K562 (cell line): ENCODE data around the gene TINAGL1. TPM values are rescaled to one million over a fixed set of nuclear protein-coding genes. Genes with fewer than 3 reads are reported as not detected.

Experiments
- JUND ChIP-seq, 2 experiments: IDR thresholded peaks; 2 replicates in 1 of 2; 3 replicates in 1 of 2; pipeline ENCODE4 v1.6.1; 2011; ENCODE audit warnings: borderline replicate concordance in 2 of 2, low read depth in 2 of 2, low read length in 2 of 2, improper control_type of control experiment in 1 of 2, missing biosample characterization in 1 of 2, missing genetic modification characterization in 1 of 2, missing genetic modification reagents in 1 of 2
- L3MBTL2 ChIP-seq: fragments of 450-650 bp; IDR thresholded peaks from 2 replicates; pipeline ENCODE4 v1.6.1; 2016; ENCODE audit warnings: mild to moderate bottlenecking, moderate library complexity
- MGA ChIP-seq: fragments of 450-650 bp; IDR thresholded peaks from 2 replicates; pipeline ENCODE4 v1.6.1; 2016; ENCODE audit warnings: mild to moderate bottlenecking, moderate library complexity
- MLX ChIP-seq, 2 experiments: fragments of 450-650 bp in 1 of 2; sonication (generic) in 1 of 2; formaldehyde crosslinking; conservative IDR thresholded peaks; 2 replicates each; pipeline versions ENCODE4 v1.4.0 to v1.8.1; 2020 to 2022; ENCODE audit warnings: mild to moderate bottlenecking in 1 of 2, missing genetic modification reagents in 1 of 2
- ZNF263 ChIP-seq: sonication (generic); formaldehyde crosslinking; IDR thresholded peaks from 2 replicates; pipeline ENCODE4 v1.8.0; 2022; ENCODE audit warnings: mild to moderate bottlenecking, missing genetic modification reagents, borderline replicate concordance
- ZNF511 ChIP-seq: sonication (generic); formaldehyde crosslinking; IDR thresholded peaks from 2 replicates; pipeline ENCODE4 v1.8.0; 2022; ENCODE audit warnings: mild to moderate bottlenecking, missing genetic modification reagents
- polyA plus RNA-seq, 8 experiments: library from polyadenylated mRNA; depleted of rRNA in 4 of 8; stranded (reverse) in 5 of 8; unstranded in 3 of 8; fragments of >200 nt; fragmentation: Nextera tagmentation in 2 of 8; fragmentation: Illumina TruSeq in 1 of 8; extraction: Ambion mirVana in 2 of 8; extraction: Trizol in 1 of 8; gene quantifications; 2 replicates each; pipeline versions ENCODE4 v1.2.1 to v1.2.3, GENCODE V29; 2011 to 2014; ENCODE audit warnings: inconsistent platforms in 1 of 8, missing spikeins in 1 of 8
- total RNA-seq, 7 experiments: library from RNA; depleted of rRNA in 6 of 7; stranded (reverse); fragments of >200 nt in 6 of 7; fragmentation: Illumina TruSeq in 2 of 7; extraction: Trizol in 2 of 7; gene quantifications; 2 replicates each; pipeline versions ENCODE4 v1.2.1 to v1.2.3, GENCODE V29; 2011 to 2021; ENCODE audit warnings: low replicate concordance in 1 of 7
- TF ChIP-seq, protein P1 (sequence below), 3 experiments: fragments of 200-800 bp in 1 of 3; sonication (Bioruptor generic) in 1 of 3; sonication (generic) in 1 of 3; formaldehyde crosslinking in 1 of 3; IDR thresholded peaks; 2 replicates each; pipeline versions ENCODE4 v1.6.1 to v1.8.0; 2016 to 2022; ENCODE audit warnings: mild to moderate bottlenecking in 2 of 3, missing compliant biosample characterization in 2 of 3, missing genetic modification characterization in 2 of 3, missing genetic modification reagents in 1 of 3
- TF ChIP-seq, protein P2 (sequence below): fragments of 450-650 bp; formaldehyde crosslinking; IDR thresholded peaks from 2 replicates; pipeline ENCODE4 v1.4.0; 2022; ENCODE audit warnings: missing genetic modification characterization

The TINAGL1 gene
- total and polyA plus RNA-seq, 9 of the 15 experiments (the other 6 are each of a cell fraction or from before 2014, with no cell fraction given), result 0.04 to 1.2 (median 0.07) TPM; not detected in 4

DNA sequence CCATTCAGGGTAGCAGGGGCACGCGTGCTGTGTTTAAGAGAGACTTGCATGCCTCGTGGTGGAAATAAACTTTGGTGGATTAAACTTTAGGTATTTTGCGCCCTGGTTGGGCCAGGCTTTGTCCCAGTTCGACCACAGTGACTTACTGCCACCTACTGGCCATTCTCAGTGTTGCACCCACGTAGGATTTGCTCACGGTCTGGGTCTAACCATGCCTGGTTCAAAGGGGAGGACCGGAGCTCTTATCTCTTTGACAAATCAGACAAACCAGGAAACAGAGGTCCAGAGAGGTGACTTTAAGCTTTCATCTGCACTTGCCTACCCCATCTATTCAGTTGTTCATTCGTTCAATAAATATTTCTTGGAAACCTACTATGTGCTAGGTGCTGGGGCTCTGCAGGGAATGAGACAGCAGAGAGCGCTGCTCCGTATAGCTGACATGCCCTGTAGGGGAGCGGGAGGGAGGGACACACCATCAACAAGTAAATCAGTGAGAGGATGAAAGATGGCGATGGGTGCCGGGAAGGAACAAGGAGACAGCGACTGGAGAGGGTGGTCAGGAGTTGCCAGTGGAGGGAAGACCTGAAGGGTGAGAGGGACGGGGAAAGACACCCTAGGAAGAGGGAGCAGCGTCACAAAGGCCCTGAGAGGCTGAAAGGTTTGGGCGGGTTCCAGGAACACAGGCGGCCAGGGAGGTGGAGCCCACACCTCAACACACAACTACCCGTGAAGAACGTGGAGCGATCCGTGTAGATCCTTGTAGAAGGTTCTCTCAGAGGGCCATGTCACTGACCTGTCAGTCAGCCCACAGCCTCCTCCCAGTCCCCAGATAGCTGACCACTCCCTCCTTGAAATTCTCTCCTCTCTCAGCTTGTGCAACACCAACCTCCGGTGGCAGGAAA lies 27.2 kb upstream of the TINAGL1 start (continued):
- peak; percentile 35; the same call in 1 of the 2 replicates for TF ChIP-seq MGA
- TF ChIP-seq, protein P1, sequence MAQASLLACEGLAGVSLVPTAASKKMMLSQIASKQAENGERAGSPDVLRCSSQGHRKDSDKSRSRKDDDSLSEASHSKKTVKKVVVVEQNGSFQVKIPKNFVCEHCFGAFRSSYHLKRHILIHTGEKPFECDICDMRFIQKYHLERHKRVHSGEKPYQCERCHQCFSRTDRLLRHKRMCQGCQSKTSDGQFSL (CRISPR knock-in tag; IDR thresholded peaks at IDR 0.05), result peak; percentile 22; the same call in 1 of the 2 replicates
- TF ChIP-seq, protein P1 (tag; IDR thresholded peaks at IDR 0.05), result no peak
- TF ChIP-seq L3MBTL2, result peak; percentile 62
- peak; percentile 59; the same call in 1 of the 2 replicates for TF ChIP-seq ZNF263 (CRISPR knock-in tag)
- peak; percentile 59; the same call in 1 of the 2 replicates for TF ChIP-seq JUND (IDR thresholded peaks at IDR 0.05; ENCODE audit: borderline replicate concordance, low read depth, low read length)
- no peak; the same call in 2 of the 3 replicates for TF ChIP-seq JUND (tag; IDR thresholded peaks at IDR 0.05; ENCODE audit: borderline replicate concordance, low read depth, low read length)
- TF ChIP-seq MLX (CRISPR knock-in tag; conservative IDR thresholded peaks at IDR 0.05), result 0 out of 4 replicates have a peak, but pooled peaks of 1 of the 2 experiments have one; percentile 54
- TF ChIP-seq, protein P2, sequence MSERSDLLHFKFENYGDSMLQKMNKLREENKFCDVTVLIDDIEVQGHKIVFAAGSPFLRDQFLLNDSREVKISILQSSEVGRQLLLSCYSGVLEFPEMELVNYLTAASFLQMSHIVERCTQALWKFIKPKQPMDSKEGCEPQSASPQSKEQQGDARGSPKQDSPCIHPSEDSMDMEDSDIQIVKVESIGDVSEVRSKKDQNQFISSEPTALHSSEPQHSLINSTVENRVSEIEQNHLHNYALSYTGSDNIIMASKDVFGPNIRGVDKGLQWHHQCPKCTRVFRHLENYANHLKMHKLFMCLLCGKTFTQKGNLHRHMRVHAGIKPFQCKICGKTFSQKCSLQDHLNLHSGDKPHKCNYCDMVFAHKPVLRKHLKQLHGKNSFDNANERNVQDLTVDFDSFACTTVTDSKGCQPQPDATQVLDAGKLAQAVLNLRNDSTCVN (CRISPR knock-in tag), result peak; percentile 70; the same call in 1 of the 2 replicates
- TF ChIP-seq ZNF511 (CRISPR knock-in tag), result 0 out of 2 replicates have a peak, but pooled peaks have one; percentile 45
